KMS-11 (cell line): ENCODE data around the gene NAA50.

Experiments used
- H2AFZ ChIP-seq: fragments of 200-600 bp; sonication (generic); 2 replicates; pipeline ENCODE4 v1.6.1; 2016; ENCODE audit warnings: antibody characterized with exemption, mixed run types, low read depth
- H3K27ac ChIP-seq: fragments of 200-600 bp; sonication (generic); 2 replicates; pipeline ENCODE4 v1.6.1; 2016; ENCODE audit warnings: mild to moderate bottlenecking, mixed run types
- H3K27me3 ChIP-seq: fragments of 200-600 bp; sonication (generic); 2 replicates; pipeline ENCODE4 v1.6.1; 2017; ENCODE audit warnings: mild to moderate bottlenecking, low read depth, mixed run types, moderate library complexity; ENCODE audit not compliant: insufficient read depth
- H3K36me3 ChIP-seq: fragments of 200-600 bp; sonication (generic); 2 replicates; pipeline ENCODE4 v1.6.1; 2017; ENCODE audit warnings: mild to moderate bottlenecking, mixed run types; ENCODE audit not compliant: insufficient read depth
- H3K4me1 ChIP-seq: fragments of 200-600 bp; sonication (generic); 2 replicates; pipeline ENCODE4 v1.6.1; 2016; ENCODE audit warnings: mild to moderate bottlenecking, low read depth, mixed run types; ENCODE audit not compliant: poor library complexity, severe bottlenecking
- H3K4me2 ChIP-seq: fragments of 200-600 bp; sonication (generic); 2 replicates; pipeline ENCODE4 v1.7.0; 2016; ENCODE audit warnings: mild to moderate bottlenecking, mixed run types
- H3K4me3 ChIP-seq: fragments of 200-600 bp; sonication (generic); IDR thresholded peaks from 2 replicates; pipeline ENCODE4 v1.6.1; 2017; ENCODE audit warnings: low read depth, low read length, mixed read lengths; ENCODE audit not compliant: insufficient read depth
- H3K79me2 ChIP-seq: fragments of 200-600 bp; sonication (generic); 2 replicates; pipeline ENCODE4 v1.6.1; 2016; ENCODE audit warnings: low read depth, mixed run types; ENCODE audit not compliant: insufficient read depth
- H3K9ac ChIP-seq: fragments of 200-600 bp; sonication (generic); 2 replicates; pipeline ENCODE4 v1.6.1; 2016; ENCODE audit warnings: mild to moderate bottlenecking, mixed run types
- H4K20me1 ChIP-seq: fragments of 200-600 bp; sonication (generic); 2 replicates; pipeline ENCODE4 v1.6.1; 2016; ENCODE audit warnings: mild to moderate bottlenecking, mixed run types; ENCODE audit not compliant: insufficient read depth
- CTCF ChIP-seq: fragments of 200-600 bp; sonication (generic); conservative IDR thresholded peaks from 2 replicates; pipeline ENCODE4 v1.6.1; 2017; ENCODE audit warnings: low read depth, mild to moderate bottlenecking, antibody characterized with exemption, low read length, moderate library complexity, mixed read lengths

Gene NAA50

DNA sequence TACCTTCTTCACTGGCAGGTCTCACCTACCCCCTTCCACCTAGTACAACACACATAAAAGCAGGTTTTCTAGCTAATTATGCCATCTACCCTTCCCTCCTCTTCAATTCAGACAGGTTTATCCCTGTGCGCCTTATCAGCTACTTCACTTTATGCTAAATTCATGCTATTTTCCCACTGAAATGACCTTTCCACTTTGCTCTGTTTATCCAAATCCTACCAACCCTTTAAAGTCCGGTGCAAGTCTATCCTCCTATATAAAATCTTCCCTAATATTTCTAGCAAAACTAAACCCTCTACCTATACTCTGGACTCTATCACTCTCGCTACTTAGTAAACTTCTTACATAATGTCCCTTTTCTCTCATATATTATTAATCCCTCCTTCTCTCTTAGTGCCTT, 55.6 kb downstream of the NAA50 start:
- H3K4me2 ChIP-seq, result no peak overlapping the region
- TF ChIP-seq CTCF, result no peak
- H4K20me1 ChIP-seq, result no peaks in the 10 kb centered on the region
- H3K4me1 ChIP-seq, result peaks cover 7% of the 10 kb centered on the region
- H3K9ac ChIP-seq, result no peak overlapping the region
- H2AFZ ChIP-seq, result no peak overlapping the region
- H3K27me3 ChIP-seq, result no peaks in the 10 kb centered on the region
- H3K79me2 ChIP-seq, result no peaks in the 10 kb centered on the region; the same call in 1 of the 2 replicates
- no peaks in the 10 kb centered on the region for H3K36me3 ChIP-seq
- no peak overlapping the region for H3K27ac ChIP-seq
- H3K4me3 ChIP-seq, result no peak overlapping the region

DNA sequence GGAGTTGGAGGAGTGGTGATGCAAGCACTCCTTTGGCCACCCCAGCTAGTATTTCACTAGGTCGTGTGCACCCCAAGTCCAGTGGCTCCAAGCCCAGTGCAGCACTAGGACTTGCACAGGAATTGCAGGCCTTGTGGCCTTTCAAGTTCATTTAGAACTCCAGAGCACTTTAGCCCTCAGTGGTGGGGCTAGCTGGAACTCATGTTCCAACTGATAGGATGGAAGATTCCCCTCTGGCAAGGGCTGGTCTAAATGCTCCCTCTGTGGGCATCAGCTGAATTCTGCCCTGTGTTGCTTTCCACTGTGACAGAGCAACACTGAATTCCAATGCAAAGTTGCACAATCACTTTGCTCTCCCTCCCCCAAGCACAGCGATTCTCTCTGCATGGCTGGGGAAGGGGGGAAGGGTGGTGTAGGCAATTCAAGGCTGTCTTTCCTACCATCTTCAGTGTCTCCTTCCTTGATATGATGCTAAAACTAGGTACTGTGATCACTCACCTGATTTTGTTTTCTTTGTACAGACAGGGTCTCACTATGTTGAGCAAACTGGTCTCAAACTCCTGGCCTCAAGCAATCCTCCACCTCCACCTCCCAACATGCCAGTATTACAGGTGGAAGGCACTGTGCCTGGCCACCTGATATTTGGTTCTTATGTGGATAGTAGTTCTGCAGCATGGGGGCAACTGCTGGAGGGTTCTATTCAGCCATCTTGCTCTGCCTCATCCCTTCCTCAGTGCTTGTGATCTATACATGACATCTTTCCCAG, 59.9 kb downstream of the NAA50 start:
- Histone ChIP-seq H4K20me1 (no peaks in the 10 kb centered on the region), H3K9ac (no peak overlapping the region), H3K4me3 (no peak overlapping the region), H2AFZ (no peak overlapping the region), H3K36me3 (no peaks in the 10 kb centered on the region), H3K4me1 (no peaks in the 10 kb centered on the region), H3K27ac (no peak overlapping the region), H3K27me3 (no peaks in the 10 kb centered on the region), H3K4me2 (no peak overlapping the region), H3K79me2 (no peaks in the 10 kb centered on the region)
- no peak for TF ChIP-seq CTCF

GRCh38 chr3:113685124-113685523, 60.9 kb downstream of the NAA50 start:
- Histone ChIP-seq H3K79me2 (no peaks in the 10 kb centered on the region), H4K20me1 (no peaks in the 10 kb centered on the region), H3K9ac (no peak overlapping the region), H2AFZ (no peak overlapping the region), H3K4me1 (no peaks in the 10 kb centered on the region), H3K4me3 (no peak overlapping the region), H3K4me2 (no peak overlapping the region), H3K36me3 (no peaks in the 10 kb centered on the region), H3K27me3 (no peaks in the 10 kb centered on the region), H3K27ac (no peak overlapping the region)
- no peak for TF ChIP-seq CTCF

GRCh38 chr3:113684271-113684819, 61.7 kb downstream of the NAA50 start:
- Histone ChIP-seq H3K27ac (no peak overlapping the region), H3K4me3 (no peak overlapping the region), H3K79me2 (no peaks in the 10 kb centered on the region), H2AFZ (no peak overlapping the region), H3K36me3 (no peaks in the 10 kb centered on the region), H4K20me1 (no peaks in the 10 kb centered on the region), H3K4me1 (no peaks in the 10 kb centered on the region), H3K9ac (no peak overlapping the region), H3K27me3 (no peaks in the 10 kb centered on the region), H3K4me2 (no peak overlapping the region)
- no peak for TF ChIP-seq CTCF
